GM06990 (cell line): Measurements from ENCODE around the gene ZNF143.
A peak's percentile ranks its signal among the peaks of the same experiment; 100 is the strongest.
"Not testable (repeated sequence)": the region's sequence is repeated elsewhere in the genome, so short reads cannot be mapped to it uniquely, and the experiment has no call there.

Experiments
- DNase-seq: peaks from one replicate; pipeline ENCODE4 v3.0.0-alpha.2; 2011; ENCODE audit not compliant: insufficient read length; ENCODE audit errors: extremely low read depth
- H3K27me3 ChIP-seq: replicated peaks from 2 replicates; pipeline ENCODE4 v1.6.0; 2011; ENCODE audit warnings: low read length; ENCODE audit not compliant: control insufficient read depth, insufficient read depth
- H3K36me3 ChIP-seq: 2 replicates; pipeline ENCODE4 v1.5.1; 2011; ENCODE audit warnings: low read length; ENCODE audit not compliant: control insufficient read depth, insufficient read depth
- H3K4me3 ChIP-seq: replicated peaks from 2 replicates; pipeline ENCODE4 v1.5.1; 2011; ENCODE audit warnings: low read depth, mild to moderate bottlenecking, control low read depth, low read length
- TF ChIP-seq, protein P1 (sequence below): IDR thresholded peaks from 2 replicates; pipeline ENCODE4 v1.5.1; 2011; ENCODE audit warnings: low read length, control low read depth, mild to moderate bottlenecking, inconsistent platforms; ENCODE audit not compliant: insufficient read depth, poor library complexity, severe bottlenecking

Gene ZNF143

DNA sequence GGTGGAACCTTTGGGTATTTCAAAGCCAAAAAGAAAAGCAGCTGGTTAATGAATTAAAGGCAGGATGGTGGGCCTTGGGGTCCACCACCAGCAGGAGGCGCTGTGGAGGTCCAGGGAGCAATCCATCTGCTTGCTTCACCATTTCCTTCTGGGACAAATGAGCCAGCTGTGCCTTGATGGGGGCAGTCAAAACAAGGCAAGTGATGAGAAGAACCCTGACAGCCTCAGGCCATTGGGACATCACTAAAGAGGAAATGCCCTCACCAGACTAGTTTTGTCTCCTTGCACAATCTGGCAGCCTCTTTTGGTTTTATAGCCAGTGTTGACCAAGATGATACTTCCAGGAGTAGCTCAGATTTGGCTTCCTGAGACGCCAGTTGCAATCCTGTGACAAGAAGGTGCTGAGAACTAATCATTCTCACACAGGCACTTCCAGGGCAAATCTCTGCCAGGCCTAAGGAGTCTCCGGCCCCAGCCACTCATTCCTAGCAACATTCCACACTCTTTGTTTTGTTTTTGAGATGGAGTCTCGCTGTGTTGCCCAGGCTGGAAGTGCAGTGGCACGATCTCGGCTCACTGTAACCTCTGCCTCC lies 74.5 kb downstream of the ZNF143 start:
- Histone ChIP-seq H3K4me3 (no peak overlapping the region), H3K27me3 (no peaks in the 10 kb centered on the region), H3K36me3 (no peaks in the 10 kb centered on the region)
- TF ChIP-seq, protein P1, sequence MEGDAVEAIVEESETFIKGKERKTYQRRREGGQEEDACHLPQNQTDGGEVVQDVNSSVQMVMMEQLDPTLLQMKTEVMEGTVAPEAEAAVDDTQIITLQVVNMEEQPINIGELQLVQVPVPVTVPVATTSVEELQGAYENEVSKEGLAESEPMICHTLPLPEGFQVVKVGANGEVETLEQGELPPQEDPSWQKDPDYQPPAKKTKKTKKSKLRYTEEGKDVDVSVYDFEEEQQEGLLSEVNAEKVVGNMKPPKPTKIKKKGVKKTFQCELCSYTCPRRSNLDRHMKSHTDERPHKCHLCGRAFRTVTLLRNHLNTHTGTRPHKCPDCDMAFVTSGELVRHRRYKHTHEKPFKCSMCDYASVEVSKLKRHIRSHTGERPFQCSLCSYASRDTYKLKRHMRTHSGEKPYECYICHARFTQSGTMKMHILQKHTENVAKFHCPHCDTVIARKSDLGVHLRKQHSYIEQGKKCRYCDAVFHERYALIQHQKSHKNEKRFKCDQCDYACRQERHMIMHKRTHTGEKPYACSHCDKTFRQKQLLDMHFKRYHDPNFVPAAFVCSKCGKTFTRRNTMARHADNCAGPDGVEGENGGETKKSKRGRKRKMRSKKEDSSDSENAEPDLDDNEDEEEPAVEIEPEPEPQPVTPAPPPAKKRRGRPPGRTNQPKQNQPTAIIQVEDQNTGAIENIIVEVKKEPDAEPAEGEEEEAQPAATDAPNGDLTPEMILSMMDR, result peak; percentile 92
- DNase-seq, result peak; percentile 59

DNA sequence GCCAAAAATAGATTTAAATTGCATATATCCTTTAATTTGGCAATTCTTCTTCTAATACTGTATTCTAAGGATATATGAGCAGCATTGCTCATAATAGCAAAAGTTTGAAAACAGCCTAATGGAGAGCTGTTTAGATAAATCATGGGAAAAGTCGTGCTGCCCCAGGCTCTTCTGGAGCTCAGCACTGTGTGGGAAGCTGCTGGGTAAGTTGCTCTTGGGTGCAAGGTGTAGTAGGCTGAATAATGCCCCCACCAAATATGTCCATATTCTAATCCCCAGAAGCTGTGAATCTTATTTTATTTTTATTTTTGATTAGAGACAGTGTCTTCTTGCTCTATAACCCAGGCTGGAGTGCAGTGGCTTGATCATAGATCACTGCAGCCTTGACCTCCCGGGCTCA lies 77.7 kb downstream of the ZNF143 start:
- no peak overlapping the region for H3K4me3 ChIP-seq
- no peak for DNase-seq
- no peaks in the 10 kb centered on the region for H3K27me3 ChIP-seq
- TF ChIP-seq, protein P1, result no peak
- H3K36me3 ChIP-seq, result no peaks in the 10 kb centered on the region

DNA sequence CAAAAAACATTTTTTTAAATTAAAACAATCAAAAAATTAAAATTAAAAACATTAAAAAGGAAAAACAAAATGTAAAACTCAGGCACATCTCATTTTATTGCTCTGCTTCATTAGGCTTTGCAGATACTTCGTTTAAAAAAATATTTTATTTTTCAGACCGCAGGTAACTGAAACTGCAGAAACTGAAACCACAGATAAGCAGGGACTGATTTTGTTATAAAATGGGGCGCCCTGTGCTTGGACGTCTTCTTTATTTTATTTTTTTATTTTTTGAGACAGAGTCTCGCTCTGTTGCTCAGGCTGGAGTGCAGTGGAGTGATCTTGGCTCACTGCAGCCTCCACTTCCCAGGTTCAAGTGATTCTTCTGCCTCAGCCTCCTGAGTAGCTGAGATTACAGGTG lies 88.4 kb downstream of the ZNF143 start:
- DNase-seq, H3K4me3 ChIP-seq, H3K27me3 ChIP-seq, H3K36me3 ChIP-seq: not testable (repeated sequence)

DNA sequence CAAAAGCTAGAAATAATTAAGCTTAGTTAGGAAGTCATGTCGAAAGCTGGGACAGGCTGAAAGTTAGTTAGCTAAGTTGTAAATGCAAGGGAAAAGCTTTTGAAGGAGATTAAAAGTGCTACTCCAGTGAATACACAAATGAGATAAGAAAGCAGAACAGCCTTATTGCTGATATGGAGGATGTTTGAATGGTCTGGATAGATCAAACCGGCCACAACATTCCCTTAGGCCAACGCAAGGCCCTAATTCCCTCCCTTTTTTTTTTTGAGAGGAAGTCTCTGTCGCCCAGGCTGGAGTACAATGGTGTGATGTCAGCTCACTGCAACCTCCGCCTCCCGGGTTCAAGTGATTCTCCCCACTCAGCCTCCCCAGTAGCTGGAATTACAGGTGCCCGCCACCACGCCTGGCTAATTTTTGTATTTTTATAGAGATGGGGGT lies 89.4 kb downstream of the ZNF143 start:
- H3K27me3 ChIP-seq, result no peaks in the 10 kb centered on the region
- no peak overlapping the region for H3K4me3 ChIP-seq
- TF ChIP-seq, protein P1, result no peak
- DNase-seq, result no peak
- no peaks in the 10 kb centered on the region for H3K36me3 ChIP-seq

DNA sequence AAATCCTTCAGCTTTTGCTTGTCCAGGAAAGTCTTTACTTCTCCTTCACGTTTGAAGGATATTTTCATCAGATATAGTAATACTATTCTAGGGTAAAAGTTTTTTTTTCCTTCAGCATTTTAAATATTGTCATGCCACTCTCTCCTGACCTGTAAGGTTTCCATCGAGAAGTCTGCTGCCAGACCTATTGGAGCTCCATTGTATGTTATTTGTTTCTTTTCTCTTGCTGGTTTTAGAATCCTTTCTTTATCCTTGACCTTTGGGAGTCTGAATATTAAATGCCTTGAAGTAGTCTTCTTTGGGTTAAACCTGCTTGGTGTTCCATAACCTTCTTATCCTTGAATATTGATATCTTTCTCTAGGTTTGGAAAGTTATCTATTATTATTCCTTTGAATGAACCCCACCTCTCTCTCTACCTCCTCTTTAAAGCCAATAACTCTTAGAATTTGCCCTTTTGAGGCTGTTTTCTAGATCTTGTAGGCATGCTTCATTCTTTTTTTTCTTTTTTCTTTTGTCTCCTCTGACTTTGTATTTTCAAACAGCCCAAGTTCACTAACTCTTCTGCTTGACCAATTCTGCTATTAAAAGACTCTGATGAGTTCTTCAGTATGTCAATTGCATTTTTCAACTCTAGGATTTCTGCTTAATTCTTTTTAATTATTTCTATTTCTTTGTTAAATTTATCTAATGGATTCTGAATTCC lies 100.6 kb downstream of the ZNF143 start:
- Histone ChIP-seq H3K36me3 (no peaks in the 10 kb centered on the region), H3K4me3 (no peak overlapping the region), H3K27me3 (no peaks in the 10 kb centered on the region)
- TF ChIP-seq, protein P1, result no peak
- DNase-seq, result no peak

DNA sequence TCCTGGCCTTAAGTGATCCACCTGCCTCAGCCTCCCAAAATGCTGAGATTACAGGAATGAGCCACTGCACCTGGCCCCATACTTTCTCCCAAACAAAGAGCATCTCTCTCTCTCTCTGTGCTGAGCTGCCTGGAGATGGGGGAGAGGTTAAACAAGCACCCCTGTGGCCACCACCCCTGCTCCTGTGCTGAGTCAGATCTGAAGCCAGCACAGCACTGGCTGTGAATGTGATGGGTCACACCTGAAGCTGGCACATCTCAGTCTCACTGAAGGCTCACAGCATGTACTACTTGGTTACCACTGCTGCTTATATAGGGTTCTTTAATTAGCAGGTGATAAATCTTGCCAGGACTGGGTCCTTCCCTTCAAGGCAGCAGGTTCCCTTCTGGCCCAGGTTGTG lies 101.9 kb downstream of the ZNF143 start:
- H3K4me3 ChIP-seq, result no peak overlapping the region
- peak; percentile 54 for DNase-seq
- H3K36me3 ChIP-seq, result no peaks in the 10 kb centered on the region
- TF ChIP-seq, protein P1, result no peak
- no peaks in the 10 kb centered on the region for H3K27me3 ChIP-seq
